HL-60 (cell line): ENCODE results near the gene TULP1.

Source experiments
- DNase-seq, 2 experiments: peaks; one replicate each; pipeline ENCODE4 v3.0.0-alpha.2; 2010 to 2020; ENCODE audit warnings: low read depth in 1 of 2, low spot score in 1 of 2
- H3K27ac ChIP-seq: fragments of 250-450 bp; sonication (Bioruptor Pico); replicated peaks from 2 replicates; pipeline ENCODE4 v1.5.1; 2020; ENCODE audit warnings: mild to moderate bottlenecking, moderate library complexity
- H3K27me3 ChIP-seq: fragments of 250-450 bp; sonication (Bioruptor Pico); 2 replicates; pipeline ENCODE4 v1.5.1; 2021; ENCODE audit warnings: mild to moderate bottlenecking, moderate library complexity; ENCODE audit not compliant: insufficient read depth, poor library complexity, severe bottlenecking
- H3K4me3 ChIP-seq: replicated peaks from 2 replicates; pipeline ENCODE4 v1.5.1; 2011; ENCODE audit warnings: mild to moderate bottlenecking, control low read depth, low read length; ENCODE audit not compliant: insufficient read depth
- CTCF ChIP-seq: IDR thresholded peaks from one replicate; pipeline ENCODE4 v1.5.1; 2011; ENCODE audit warnings: low read length, control low read depth, inconsistent platforms; ENCODE audit not compliant: insufficient read depth
- GABPA ChIP-seq: IDR thresholded peaks from 2 replicates; pipeline ENCODE4 v1.6.1; 2012; ENCODE audit warnings: low read depth
- POLR2AphosphoS5 ChIP-seq: IDR thresholded peaks from 2 replicates; pipeline ENCODE4 v1.6.1; 2012; ENCODE audit warnings: low read depth
- SPI1 ChIP-seq: IDR thresholded peaks from 2 replicates; pipeline ENCODE4 v1.6.1; 2012; ENCODE audit warnings: low read depth, mild to moderate bottlenecking, borderline replicate concordance
- TF ChIP-seq, protein P1 (sequence below): IDR thresholded peaks from 2 replicates; pipeline ENCODE4 v1.6.1; 2012; ENCODE audit warnings: low read depth; ENCODE audit not compliant: insufficient replicate concordance

TULP1 gene

GRCh38 chr6:35483062-35483461, 29.6 kb downstream of the TULP1 start:
- Histone ChIP-seq H3K27me3 (no peaks in the 10 kb centered on the region), H3K4me3 (no peak overlapping the region), H3K27ac (no peak overlapping the region)
- no peak for DNase-seq
- TF ChIP-seq, protein P1, sequence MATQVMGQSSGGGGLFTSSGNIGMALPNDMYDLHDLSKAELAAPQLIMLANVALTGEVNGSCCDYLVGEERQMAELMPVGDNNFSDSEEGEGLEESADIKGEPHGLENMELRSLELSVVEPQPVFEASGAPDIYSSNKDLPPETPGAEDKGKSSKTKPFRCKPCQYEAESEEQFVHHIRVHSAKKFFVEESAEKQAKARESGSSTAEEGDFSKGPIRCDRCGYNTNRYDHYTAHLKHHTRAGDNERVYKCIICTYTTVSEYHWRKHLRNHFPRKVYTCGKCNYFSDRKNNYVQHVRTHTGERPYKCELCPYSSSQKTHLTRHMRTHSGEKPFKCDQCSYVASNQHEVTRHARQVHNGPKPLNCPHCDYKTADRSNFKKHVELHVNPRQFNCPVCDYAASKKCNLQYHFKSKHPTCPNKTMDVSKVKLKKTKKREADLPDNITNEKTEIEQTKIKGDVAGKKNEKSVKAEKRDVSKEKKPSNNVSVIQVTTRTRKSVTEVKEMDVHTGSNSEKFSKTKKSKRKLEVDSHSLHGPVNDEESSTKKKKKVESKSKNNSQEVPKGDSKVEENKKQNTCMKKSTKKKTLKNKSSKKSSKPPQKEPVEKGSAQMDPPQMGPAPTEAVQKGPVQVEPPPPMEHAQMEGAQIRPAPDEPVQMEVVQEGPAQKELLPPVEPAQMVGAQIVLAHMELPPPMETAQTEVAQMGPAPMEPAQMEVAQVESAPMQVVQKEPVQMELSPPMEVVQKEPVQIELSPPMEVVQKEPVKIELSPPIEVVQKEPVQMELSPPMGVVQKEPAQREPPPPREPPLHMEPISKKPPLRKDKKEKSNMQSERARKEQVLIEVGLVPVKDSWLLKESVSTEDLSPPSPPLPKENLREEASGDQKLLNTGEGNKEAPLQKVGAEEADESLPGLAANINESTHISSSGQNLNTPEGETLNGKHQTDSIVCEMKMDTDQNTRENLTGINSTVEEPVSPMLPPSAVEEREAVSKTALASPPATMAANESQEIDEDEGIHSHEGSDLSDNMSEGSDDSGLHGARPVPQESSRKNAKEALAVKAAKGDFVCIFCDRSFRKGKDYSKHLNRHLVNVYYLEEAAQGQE = no peak
- TF ChIP-seq POLR2AphosphoS5 (no peak), SPI1 (no peak)

DNA sequence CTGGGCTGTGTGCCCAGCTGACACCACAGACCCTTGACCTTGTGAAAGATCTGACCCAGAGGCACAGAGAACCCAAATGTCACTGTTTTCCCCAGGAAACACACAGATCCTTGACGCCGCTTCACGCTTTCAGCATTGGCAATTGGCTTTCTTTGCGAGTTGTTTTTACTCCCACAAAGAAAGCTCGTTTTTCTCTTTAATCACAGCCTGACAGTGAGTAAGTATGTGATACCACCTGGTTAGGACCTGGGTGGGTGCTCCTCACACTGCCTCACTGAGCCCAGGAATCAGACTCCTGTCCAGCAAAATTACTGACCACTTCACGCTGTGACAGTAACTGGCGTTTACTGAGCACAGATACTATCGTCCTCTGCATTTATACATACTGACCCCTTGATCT, 31.5 kb downstream of the TULP1 start:
- TF ChIP-seq SPI1 = no peak
- no peak for TF ChIP-seq CTCF
- no peak for DNase-seq
- no peaks in the 10 kb centered on the region for H3K27me3 ChIP-seq
- no peak overlapping the region for H3K27ac ChIP-seq
- no peak overlapping the region for H3K4me3 ChIP-seq

- Histone ChIP-seq H3K27me3 (no peaks in the 10 kb centered on the region), H3K4me3 (no peak overlapping the region), H3K27ac (no peak overlapping the region)
- DNase-seq = no peak
- TF ChIP-seq, protein P1 = no peak
- TF ChIP-seq SPI1 = no peak
- no peak for TF ChIP-seq GABPA
- no peak for TF ChIP-seq CTCF
- no peak for TF ChIP-seq POLR2AphosphoS5
These were observed 32.5 kb downstream of the TULP1 start for GRCh38 chr6:35480176-35480575.

DNA sequence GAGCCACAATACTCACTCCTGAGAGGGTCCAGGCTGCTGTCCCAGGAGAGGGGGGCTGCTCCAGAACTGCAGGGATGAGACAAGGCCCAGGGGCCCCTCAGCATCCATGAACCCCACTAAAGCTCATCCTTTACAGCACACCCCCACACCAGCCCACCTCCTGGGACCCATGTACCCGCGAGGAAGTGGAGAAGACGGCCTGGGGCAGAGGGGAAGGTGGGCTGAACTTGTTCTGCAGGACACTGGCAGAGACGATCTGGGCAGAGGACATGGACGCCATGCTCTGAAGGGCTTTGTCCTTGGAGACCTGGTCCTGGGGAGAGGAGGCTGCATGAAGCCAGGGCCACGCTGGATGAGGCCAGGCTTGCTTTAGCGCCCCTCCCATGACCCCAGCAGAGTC, 34.4 kb downstream of the TULP1 start:
- Histone ChIP-seq H3K27ac (no peak overlapping the region), H3K4me3 (no peak overlapping the region), H3K27me3 (no peaks in the 10 kb centered on the region)
- no peak for DNase-seq
- TF ChIP-seq, protein P1 = no peak
- TF ChIP-seq POLR2AphosphoS5 = no peak
- TF ChIP-seq CTCF = no peak
- TF ChIP-seq SPI1 = no peak
- TF ChIP-seq GABPA = no peak
